ENCODE data around the gene STRADA.

DNA sequence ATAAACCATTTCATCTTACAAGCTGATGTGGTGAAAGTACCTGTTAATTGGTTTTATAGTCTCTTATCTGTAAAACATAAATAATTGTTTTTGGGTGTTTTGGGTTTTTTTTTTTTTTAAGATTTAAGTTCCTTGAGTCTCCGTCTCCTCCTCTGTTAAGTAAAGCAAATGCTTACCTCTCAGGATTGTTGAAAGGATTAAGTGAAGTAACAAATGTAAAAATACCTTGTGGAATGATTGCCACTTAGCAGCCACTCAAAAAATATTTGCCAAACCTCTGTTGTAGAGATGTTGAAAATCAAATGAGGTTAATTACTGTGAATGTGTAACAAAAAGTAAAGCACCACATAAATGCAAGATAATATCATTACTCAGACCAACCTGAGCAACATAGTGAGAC lies 60.9 kb downstream of the STRADA start:
- TF ChIP-seq EZH2phosphoT487 (IDR thresholded peaks at IDR 0.05; ENCODE audit: unreplicated experiment) (no peak), EZH2 (IDR thresholded peaks at IDR 0.05; ENCODE audit: low read depth, unreplicated experiment) (no peak), NANOG (IDR thresholded peaks at IDR 0.05; ENCODE audit: borderline replicate concordance) (no peak), POLR2AphosphoS5 (IDR thresholded peaks at IDR 0.05; ENCODE audit: low read depth) (no peak), JUNB (IDR thresholded peaks at IDR 0.05; ENCODE audit: unreplicated experiment) (no peak)
- TF ChIP-seq, protein P1, sequence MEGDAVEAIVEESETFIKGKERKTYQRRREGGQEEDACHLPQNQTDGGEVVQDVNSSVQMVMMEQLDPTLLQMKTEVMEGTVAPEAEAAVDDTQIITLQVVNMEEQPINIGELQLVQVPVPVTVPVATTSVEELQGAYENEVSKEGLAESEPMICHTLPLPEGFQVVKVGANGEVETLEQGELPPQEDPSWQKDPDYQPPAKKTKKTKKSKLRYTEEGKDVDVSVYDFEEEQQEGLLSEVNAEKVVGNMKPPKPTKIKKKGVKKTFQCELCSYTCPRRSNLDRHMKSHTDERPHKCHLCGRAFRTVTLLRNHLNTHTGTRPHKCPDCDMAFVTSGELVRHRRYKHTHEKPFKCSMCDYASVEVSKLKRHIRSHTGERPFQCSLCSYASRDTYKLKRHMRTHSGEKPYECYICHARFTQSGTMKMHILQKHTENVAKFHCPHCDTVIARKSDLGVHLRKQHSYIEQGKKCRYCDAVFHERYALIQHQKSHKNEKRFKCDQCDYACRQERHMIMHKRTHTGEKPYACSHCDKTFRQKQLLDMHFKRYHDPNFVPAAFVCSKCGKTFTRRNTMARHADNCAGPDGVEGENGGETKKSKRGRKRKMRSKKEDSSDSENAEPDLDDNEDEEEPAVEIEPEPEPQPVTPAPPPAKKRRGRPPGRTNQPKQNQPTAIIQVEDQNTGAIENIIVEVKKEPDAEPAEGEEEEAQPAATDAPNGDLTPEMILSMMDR (conservative IDR thresholded peaks at IDR 0.05; ENCODE audit: low read depth in 2 of 2) = no peak
- TF ChIP-seq, protein P2, sequence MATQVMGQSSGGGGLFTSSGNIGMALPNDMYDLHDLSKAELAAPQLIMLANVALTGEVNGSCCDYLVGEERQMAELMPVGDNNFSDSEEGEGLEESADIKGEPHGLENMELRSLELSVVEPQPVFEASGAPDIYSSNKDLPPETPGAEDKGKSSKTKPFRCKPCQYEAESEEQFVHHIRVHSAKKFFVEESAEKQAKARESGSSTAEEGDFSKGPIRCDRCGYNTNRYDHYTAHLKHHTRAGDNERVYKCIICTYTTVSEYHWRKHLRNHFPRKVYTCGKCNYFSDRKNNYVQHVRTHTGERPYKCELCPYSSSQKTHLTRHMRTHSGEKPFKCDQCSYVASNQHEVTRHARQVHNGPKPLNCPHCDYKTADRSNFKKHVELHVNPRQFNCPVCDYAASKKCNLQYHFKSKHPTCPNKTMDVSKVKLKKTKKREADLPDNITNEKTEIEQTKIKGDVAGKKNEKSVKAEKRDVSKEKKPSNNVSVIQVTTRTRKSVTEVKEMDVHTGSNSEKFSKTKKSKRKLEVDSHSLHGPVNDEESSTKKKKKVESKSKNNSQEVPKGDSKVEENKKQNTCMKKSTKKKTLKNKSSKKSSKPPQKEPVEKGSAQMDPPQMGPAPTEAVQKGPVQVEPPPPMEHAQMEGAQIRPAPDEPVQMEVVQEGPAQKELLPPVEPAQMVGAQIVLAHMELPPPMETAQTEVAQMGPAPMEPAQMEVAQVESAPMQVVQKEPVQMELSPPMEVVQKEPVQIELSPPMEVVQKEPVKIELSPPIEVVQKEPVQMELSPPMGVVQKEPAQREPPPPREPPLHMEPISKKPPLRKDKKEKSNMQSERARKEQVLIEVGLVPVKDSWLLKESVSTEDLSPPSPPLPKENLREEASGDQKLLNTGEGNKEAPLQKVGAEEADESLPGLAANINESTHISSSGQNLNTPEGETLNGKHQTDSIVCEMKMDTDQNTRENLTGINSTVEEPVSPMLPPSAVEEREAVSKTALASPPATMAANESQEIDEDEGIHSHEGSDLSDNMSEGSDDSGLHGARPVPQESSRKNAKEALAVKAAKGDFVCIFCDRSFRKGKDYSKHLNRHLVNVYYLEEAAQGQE (IDR thresholded peaks at IDR 0.05; ENCODE audit: unreplicated experiment) = no peak
- TF ChIP-seq, protein P3, sequence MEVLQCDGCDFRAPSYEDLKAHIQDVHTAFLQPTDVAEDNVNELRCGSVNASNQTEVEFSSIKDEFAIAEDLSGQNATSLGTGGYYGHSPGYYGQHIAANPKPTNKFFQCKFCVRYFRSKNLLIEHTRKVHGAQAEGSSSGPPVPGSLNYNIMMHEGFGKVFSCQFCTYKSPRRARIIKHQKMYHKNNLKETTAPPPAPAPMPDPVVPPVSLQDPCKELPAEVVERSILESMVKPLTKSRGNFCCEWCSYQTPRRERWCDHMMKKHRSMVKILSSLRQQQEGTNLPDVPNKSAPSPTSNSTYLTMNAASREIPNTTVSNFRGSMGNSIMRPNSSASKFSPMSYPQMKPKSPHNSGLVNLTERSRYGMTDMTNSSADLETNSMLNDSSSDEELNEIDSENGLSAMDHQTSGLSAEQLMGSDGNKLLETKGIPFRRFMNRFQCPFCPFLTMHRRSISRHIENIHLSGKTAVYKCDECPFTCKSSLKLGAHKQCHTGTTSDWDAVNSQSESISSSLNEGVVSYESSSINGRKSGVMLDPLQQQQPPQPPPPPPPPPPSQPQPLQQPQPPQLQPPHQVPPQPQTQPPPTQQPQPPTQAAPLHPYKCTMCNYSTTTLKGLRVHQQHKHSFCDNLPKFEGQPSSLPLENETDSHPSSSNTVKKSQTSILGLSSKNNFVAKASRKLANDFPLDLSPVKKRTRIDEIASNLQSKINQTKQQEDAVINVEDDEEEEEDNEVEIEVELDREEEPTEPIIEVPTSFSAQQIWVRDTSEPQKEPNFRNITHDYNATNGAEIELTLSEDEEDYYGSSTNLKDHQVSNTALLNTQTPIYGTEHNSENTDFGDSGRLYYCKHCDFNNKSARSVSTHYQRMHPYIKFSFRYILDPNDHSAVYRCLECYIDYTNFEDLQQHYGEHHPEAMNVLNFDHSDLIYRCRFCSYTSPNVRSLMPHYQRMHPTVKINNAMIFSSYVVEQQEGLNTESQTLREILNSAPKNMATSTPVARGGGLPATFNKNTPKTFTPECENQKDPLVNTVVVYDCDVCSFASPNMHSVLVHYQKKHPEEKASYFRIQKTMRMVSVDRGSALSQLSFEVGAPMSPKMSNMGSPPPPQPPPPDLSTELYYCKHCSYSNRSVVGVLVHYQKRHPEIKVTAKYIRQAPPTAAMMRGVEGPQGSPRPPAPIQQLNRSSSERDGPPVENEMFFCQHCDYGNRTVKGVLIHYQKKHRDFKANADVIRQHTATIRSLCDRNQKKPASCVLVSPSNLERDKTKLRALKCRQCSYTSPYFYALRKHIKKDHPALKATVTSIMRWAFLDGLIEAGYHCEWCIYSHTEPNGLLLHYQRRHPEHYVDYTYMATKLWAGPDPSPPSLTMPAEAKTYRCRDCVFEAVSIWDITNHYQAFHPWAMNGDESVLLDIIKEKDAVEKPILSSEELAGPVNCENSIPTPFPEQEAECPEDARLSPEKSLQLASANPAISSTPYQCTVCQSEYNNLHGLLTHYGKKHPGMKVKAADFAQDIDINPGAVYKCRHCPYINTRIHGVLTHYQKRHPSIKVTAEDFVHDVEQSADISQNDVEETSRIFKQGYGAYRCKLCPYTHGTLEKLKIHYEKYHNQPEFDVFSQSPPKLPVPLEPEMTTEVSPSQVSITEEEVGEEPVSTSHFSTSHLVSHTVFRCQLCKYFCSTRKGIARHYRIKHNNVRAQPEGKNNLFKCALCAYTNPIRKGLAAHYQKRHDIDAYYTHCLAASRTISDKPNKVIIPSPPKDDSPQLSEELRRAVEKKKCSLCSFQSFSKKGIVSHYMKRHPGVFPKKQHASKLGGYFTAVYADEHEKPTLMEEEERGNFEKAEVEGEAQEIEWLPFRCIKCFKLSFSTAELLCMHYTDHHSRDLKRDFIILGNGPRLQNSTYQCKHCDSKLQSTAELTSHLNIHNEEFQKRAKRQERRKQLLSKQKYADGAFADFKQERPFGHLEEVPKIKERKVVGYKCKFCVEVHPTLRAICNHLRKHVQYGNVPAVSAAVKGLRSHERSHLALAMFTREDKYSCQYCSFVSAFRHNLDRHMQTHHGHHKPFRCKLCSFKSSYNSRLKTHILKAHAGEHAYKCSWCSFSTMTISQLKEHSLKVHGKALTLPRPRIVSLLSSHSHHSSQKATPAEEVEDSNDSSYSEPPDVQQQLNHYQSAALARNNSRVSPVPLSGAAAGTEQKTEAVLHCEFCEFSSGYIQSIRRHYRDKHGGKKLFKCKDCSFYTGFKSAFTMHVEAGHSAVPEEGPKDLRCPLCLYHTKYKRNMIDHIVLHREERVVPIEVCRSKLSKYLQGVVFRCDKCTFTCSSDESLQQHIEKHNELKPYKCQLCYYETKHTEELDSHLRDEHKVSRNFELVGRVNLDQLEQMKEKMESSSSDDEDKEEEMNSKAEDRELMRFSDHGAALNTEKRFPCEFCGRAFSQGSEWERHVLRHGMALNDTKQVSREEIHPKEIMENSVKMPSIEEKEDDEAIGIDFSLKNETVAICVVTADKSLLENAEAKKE (CRISPR knock-in tag; IDR thresholded peaks at IDR 0.05) = no peak
